ENCODE results near the gene RTN4RL1.

RTN4RL1 gene

GRCh38 chr17:2047590-2047989 lies 22.5 kb upstream of the RTN4RL1 start:
- no peak for DNase-seq (ENCODE audit: low spot score)

- DNase-seq (ENCODE audit: low spot score): no peak
Measured at GRCh38 chr17:2044263-2044894, 19.2 kb upstream of the RTN4RL1 start.

GRCh38 chr17:2043785-2044184 lies 18.7 kb upstream of the RTN4RL1 start:
- no peak for DNase-seq (ENCODE audit: low spot score)

GRCh38 chr17:2042933-2043332 lies 17.8 kb upstream of the RTN4RL1 start:
- DNase-seq (ENCODE audit: low spot score): no peak

GRCh38 chr17:2042390-2042847 lies 17.3 kb upstream of the RTN4RL1 start:
- no peak for DNase-seq (ENCODE audit: low spot score)

GRCh38 chr17:2041561-2042389 lies 16.6 kb upstream of the RTN4RL1 start, which contains the start of gene OVCA2:
Gene OVCA2, plus strand, starts transcription at chr17:2042022. Its CDS starts 26 bp downstream, at chr17:2042048.
- peak; percentile 90 for DNase-seq (ENCODE audit: low spot score)

- DNase-seq (ENCODE audit: low spot score): no peak
Measured at GRCh38 chr17:2040942-2041560, 15.9 kb upstream of the RTN4RL1 start.

- DNase-seq (ENCODE audit: low spot score): no peak
Measured at GRCh38 chr17:2040219-2040827, 15.2 kb upstream of the RTN4RL1 start.

- DNase-seq (ENCODE audit: low spot score): no peak
Measured at GRCh38 chr17:2037155-2037554, 12.0 kb upstream of the RTN4RL1 start.

GRCh38 chr17:2035541-2036488 lies 10.7 kb upstream of the RTN4RL1 start:
- DNase-seq (ENCODE audit: low spot score): no peak

GRCh38 chr17:2034806-2035540 lies 9.8 kb upstream of the RTN4RL1 start:
- no peak for DNase-seq (ENCODE audit: low spot score)

- DNase-seq (ENCODE audit: low spot score): no peak
Measured at GRCh38 chr17:2034157-2034556, 9.0 kb upstream of the RTN4RL1 start.

GRCh38 chr17:2033153-2033552 lies 8.0 kb upstream of the RTN4RL1 start:
- DNase-seq (ENCODE audit: low spot score): no peak

GRCh38 chr17:2030779-2031163 lies 5.6 kb upstream of the RTN4RL1 start:
- no peak for DNase-seq (ENCODE audit: low spot score)

- peak; percentile 74 for DNase-seq (ENCODE audit: low spot score)
Measured at GRCh38 chr17:2029911-2030778, 5.0 kb upstream of the RTN4RL1 start, which contains the start of gene DPH1. Gene DPH1, plus strand, starts transcription at chr17:2030153. Its CDS starts 17 bp downstream, at chr17:2030170.

- no peak for DNase-seq (ENCODE audit: low spot score)
Measured at GRCh38 chr17:2028737-2029136, 3.6 kb upstream of the RTN4RL1 start.

- DNase-seq (ENCODE audit: low spot score): no peak
Measured at GRCh38 chr17:2028234-2028614, 3.1 kb upstream of the RTN4RL1 start.

- no peak for DNase-seq (ENCODE audit: low spot score)
Measured at GRCh38 chr17:2027528-2028233, 2.5 kb upstream of the RTN4RL1 start.
